Skeletal muscle cell (primary cell): ENCODE results near the gene PHLDB3.

Experiments used
- DNase-seq: peaks from one replicate; pipeline ENCODE4 v3.0.0-alpha.2; 2010; ENCODE audit warnings: low read depth
- H3K4me3 ChIP-seq: 2 replicates; pipeline ENCODE4 v1.5.1; 2011; ENCODE audit warnings: low read depth, mild to moderate bottlenecking, control low read depth, low read length, moderate library complexity

PHLDB3 gene

GRCh38 chr19:43502419-43502976 is 2.0 kb downstream of the PHLDB3 start:
- no peak overlapping the region for H3K4me3 ChIP-seq
- DNase-seq = no peak

GRCh38 chr19:43501661-43502418 is 2.7 kb downstream of the PHLDB3 start:
- no peak for DNase-seq
- H3K4me3 ChIP-seq = peak overlapping the region; percentile 18

GRCh38 chr19:43499042-43499441 is 5.5 kb downstream of the PHLDB3 start:
- H3K4me3 ChIP-seq = no peak overlapping the region
- DNase-seq = no peak

- H3K4me3 ChIP-seq = no peak overlapping the region
- DNase-seq = no peak
Observed at GRCh38 chr19:43498233-43498842, 6.2 kb downstream of the PHLDB3 start.

- H3K4me3 ChIP-seq = no peak overlapping the region
- no peak for DNase-seq
Observed at GRCh38 chr19:43496960-43497359, 7.6 kb downstream of the PHLDB3 start.

- no peak overlapping the region for H3K4me3 ChIP-seq
- no peak for DNase-seq
Observed at GRCh38 chr19:43495082-43495481, 9.5 kb downstream of the PHLDB3 start.

- DNase-seq = no peak
- H3K4me3 ChIP-seq = no peak overlapping the region
Observed at GRCh38 chr19:43490759-43491158, 13.8 kb downstream of the PHLDB3 start.

GRCh38 chr19:43489979-43490599 is 14.5 kb downstream of the PHLDB3 start:
- no peak for DNase-seq
- no peak overlapping the region for H3K4me3 ChIP-seq

GRCh38 chr19:43489310-43489709 is 15.2 kb downstream of the PHLDB3 start:
- DNase-seq = no peak
- no peak overlapping the region for H3K4me3 ChIP-seq

GRCh38 chr19:43488179-43488578 is 16.4 kb downstream of the PHLDB3 start:
- DNase-seq = no peak
- no peak overlapping the region for H3K4me3 ChIP-seq

- DNase-seq = no peak
- no peak overlapping the region for H3K4me3 ChIP-seq
Observed at GRCh38 chr19:43486412-43486811, 18.1 kb downstream of the PHLDB3 start.

GRCh38 chr19:43485951-43486350 is 18.6 kb downstream of the PHLDB3 start:
- no peak for DNase-seq
- H3K4me3 ChIP-seq = no peak overlapping the region

GRCh38 chr19:43483281-43483680 is 21.3 kb downstream of the PHLDB3 start:
- no peak for DNase-seq

GRCh38 chr19:43482193-43482592 is 22.4 kb downstream of the PHLDB3 start:
- no peak for DNase-seq
- H3K4me3 ChIP-seq = no peak overlapping the region

More at GRCh38 chr19:43483281-43483680, 21.3 kb downstream of the PHLDB3 start:
- H3K4me3 ChIP-seq = no peak overlapping the region

- no peak overlapping the region for H3K4me3 ChIP-seq
- DNase-seq = no peak
Observed at GRCh38 chr19:43481701-43482100, 22.8 kb downstream of the PHLDB3 start.

- H3K4me3 ChIP-seq = no peak overlapping the region
- DNase-seq = no peak
Observed at GRCh38 chr19:43480574-43480973, 24.0 kb downstream of the PHLDB3 start.

GRCh38 chr19:43479961-43480561 is 24.5 kb downstream of the PHLDB3 start:
- no peak for DNase-seq
- no peak overlapping the region for H3K4me3 ChIP-seq

- no peak overlapping the region for H3K4me3 ChIP-seq
- no peak for DNase-seq
Observed at GRCh38 chr19:43479226-43479625, 25.3 kb downstream of the PHLDB3 start.

- no peak overlapping the region for H3K4me3 ChIP-seq
- DNase-seq = no peak
Observed at GRCh38 chr19:43478323-43478722, 26.2 kb downstream of the PHLDB3 start.

- peak; percentile 13 for DNase-seq
- no peak overlapping the region for H3K4me3 ChIP-seq
Observed at GRCh38 chr19:43476606-43477005, 27.9 kb downstream of the PHLDB3 start.
